Omental fat pad (tissue), 4 donors: ENCODE results near the gene TRMT6. TPM values are rescaled to one million over a fixed set of nuclear protein-coding genes. Genes with fewer than 3 reads are reported as not detected.

Source experiments
- ATAC-seq: fragments of 150-250 bp; one replicate; pipeline ENCODE4 v1.9.1; 2016; ENCODE audit warnings: mild to moderate bottlenecking, moderate library complexity; ENCODE audit not compliant: low FRiP score
- DNase-seq: peaks from one replicate; pipeline ENCODE4 v3.0.0-alpha.2; 2019; ENCODE audit warnings: low spot score
- total RNA-seq, 4 donors: library from RNA; depleted of rRNA; stranded (reverse); fragments of >200 nt; gene quantifications; one replicate each; pipeline ENCODE4 v1.1.0, GENCODE V29; 2016
- TF ChIP-seq, protein P1 (sequence below), 3 donors: fragments of 450-650 bp; IDR thresholded peaks; one replicate each; pipeline ENCODE4 v1.5.1; 2016 to 2017; ENCODE audit warnings: antibody characterized with exemption in 3 of 3, mild to moderate bottlenecking in 3 of 3, moderate library complexity in 2 of 3

Gene TRMT6
- total RNA-seq, 4 donors from 2014 or later = 7.9 to 28.1 (median 9.7) TPM

- ATAC-seq = no peak
These were observed 23.6 kb upstream of the TRMT6 start for GRCh38 chr20:5973971-5974370.

GRCh38 chr20:5973172-5973571 lies 22.8 kb upstream of the TRMT6 start:
- ATAC-seq = no peak
- no peak for DNase-seq
- TF ChIP-seq, protein P1, sequence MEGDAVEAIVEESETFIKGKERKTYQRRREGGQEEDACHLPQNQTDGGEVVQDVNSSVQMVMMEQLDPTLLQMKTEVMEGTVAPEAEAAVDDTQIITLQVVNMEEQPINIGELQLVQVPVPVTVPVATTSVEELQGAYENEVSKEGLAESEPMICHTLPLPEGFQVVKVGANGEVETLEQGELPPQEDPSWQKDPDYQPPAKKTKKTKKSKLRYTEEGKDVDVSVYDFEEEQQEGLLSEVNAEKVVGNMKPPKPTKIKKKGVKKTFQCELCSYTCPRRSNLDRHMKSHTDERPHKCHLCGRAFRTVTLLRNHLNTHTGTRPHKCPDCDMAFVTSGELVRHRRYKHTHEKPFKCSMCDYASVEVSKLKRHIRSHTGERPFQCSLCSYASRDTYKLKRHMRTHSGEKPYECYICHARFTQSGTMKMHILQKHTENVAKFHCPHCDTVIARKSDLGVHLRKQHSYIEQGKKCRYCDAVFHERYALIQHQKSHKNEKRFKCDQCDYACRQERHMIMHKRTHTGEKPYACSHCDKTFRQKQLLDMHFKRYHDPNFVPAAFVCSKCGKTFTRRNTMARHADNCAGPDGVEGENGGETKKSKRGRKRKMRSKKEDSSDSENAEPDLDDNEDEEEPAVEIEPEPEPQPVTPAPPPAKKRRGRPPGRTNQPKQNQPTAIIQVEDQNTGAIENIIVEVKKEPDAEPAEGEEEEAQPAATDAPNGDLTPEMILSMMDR (IDR thresholded peaks at IDR 0.05) = no peak

More at GRCh38 chr20:5973971-5974370, 23.6 kb upstream of the TRMT6 start:
- no peak for DNase-seq
- TF ChIP-seq, protein P1 (IDR thresholded peaks at IDR 0.05) = no peak

DNA sequence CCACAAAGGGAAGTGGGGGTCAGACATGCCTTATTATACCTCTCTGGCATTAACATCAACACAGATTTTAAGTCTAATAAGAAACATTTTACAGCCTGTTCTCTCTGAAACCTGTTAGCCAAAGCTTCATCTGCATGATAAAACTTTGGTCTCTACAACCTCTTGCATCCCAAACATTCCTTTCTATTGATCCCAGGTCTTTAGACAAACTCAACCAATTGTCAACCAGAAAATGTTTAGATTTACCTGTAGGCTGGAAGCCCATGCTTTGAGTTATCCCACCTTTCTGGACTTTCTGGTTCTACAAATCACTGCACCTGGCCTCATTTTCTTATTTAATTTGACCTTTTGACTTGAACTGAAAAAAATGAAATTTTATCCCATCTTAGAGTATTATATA lies 20.9 kb upstream of the TRMT6 start:
- TF ChIP-seq, protein P1 (IDR thresholded peaks at IDR 0.05) = no peak
- ATAC-seq = no peak

GRCh38 chr20:5970381-5970780 lies 20.0 kb upstream of the TRMT6 start:
- DNase-seq (no peak), ATAC-seq (no peak)
- TF ChIP-seq, protein P1 (IDR thresholded peaks at IDR 0.05) = no peak

More for the DNA sequence above, 20.9 kb upstream of the TRMT6 start:
- DNase-seq = no peak

- TF ChIP-seq, protein P1 (IDR thresholded peaks at IDR 0.05) = no peak
- ATAC-seq (no peak), DNase-seq (no peak)
These were observed 19.6 kb upstream of the TRMT6 start for GRCh38 chr20:5969940-5970339.

DNA sequence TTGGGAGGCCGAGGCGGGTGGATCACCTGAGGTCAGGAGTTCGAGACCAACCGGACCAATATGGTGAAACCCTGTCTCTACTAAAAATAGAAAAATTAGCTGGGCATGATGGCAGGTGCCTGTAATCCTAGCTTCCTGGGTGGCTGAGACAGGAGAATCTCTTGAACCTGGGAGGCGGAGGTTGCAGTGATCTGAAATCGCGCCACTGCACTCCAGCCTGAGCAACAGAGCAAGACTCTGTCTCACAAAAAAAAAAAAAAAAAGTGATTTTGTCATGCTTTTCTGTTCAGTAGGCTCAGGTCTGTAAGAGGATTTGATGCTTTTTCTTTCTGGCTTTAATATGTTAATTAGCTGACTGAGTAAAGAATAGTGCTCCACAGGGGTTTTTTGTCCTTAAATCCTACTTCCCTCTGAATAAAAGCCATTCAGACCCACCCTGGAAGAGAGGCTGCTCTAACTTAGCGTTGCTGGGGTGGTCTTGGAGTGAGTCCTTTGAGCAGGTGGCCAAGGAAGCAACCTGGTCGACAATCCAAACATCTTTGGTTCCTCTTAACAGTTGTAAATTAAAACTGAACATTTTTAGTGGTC lies 19.1 kb upstream of the TRMT6 start:
- TF ChIP-seq, protein P1 (IDR thresholded peaks at IDR 0.05) = no peak
- no peak for DNase-seq
- ATAC-seq = no peak

DNA sequence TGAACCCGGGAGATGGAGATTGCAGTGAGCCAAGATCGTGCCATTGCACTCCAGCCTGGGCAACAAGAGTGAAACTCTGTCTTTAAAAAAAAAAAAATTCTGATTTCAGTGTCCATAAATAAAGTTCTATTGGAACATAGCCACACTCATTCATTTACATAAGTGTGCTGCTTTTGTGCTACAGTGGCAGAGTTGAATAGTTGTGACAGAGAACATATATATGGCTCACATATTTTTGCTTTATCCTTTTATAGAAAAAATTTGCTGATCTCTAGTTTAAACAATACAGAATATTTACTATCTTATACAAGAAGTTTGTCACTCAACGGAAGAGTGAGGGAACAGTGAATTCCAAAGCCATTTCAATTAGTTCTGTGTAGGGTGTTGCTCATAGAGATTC lies 18.1 kb upstream of the TRMT6 start:
- TF ChIP-seq, protein P1 (IDR thresholded peaks at IDR 0.05) = no peak
- DNase-seq = no peak

More for the DNA sequence above, 18.1 kb upstream of the TRMT6 start:
- ATAC-seq = no peak
